NT2/D1 (cell line): ENCODE results near the gene TNS3.

Source experiments
- SUZ12 ChIP-seq: IDR thresholded peaks from 2 replicates; pipeline ENCODE4 v1.6.1; 2011; ENCODE audit not compliant: insufficient read length, insufficient read depth; ENCODE audit errors: extremely low read depth
- YY1 ChIP-seq: IDR thresholded peaks from 2 replicates; pipeline ENCODE4 v1.6.1; 2011; ENCODE audit not compliant: insufficient read length, insufficient read depth
- ZNF274 ChIP-seq: IDR thresholded peaks from 2 replicates; pipeline ENCODE4 v1.6.1; 2011; ENCODE audit warnings: mild to moderate bottlenecking, low read depth, low read length

- TF ChIP-seq YY1 = no peak
- TF ChIP-seq ZNF274 = no peak
- no peak for TF ChIP-seq SUZ12
These were observed 153.0 kb downstream of the TNS3 start for GRCh38 chr7:47428768-47429472.
